NCI-H2196 (cell line): ENCODE measurements around the gene RAB31.
"Not testable (repeated sequence)": the region's sequence is repeated elsewhere in the genome, so short reads cannot be mapped to it uniquely, and the experiment has no call there.

ENCODE experiments used
- DNase-seq: peaks from one replicate; lab custom pipeline; 2025; ENCODE audit not compliant: unreplicated experiment; lab: John Stamatoyannopoulos, UW

Gene RAB31

DNA sequence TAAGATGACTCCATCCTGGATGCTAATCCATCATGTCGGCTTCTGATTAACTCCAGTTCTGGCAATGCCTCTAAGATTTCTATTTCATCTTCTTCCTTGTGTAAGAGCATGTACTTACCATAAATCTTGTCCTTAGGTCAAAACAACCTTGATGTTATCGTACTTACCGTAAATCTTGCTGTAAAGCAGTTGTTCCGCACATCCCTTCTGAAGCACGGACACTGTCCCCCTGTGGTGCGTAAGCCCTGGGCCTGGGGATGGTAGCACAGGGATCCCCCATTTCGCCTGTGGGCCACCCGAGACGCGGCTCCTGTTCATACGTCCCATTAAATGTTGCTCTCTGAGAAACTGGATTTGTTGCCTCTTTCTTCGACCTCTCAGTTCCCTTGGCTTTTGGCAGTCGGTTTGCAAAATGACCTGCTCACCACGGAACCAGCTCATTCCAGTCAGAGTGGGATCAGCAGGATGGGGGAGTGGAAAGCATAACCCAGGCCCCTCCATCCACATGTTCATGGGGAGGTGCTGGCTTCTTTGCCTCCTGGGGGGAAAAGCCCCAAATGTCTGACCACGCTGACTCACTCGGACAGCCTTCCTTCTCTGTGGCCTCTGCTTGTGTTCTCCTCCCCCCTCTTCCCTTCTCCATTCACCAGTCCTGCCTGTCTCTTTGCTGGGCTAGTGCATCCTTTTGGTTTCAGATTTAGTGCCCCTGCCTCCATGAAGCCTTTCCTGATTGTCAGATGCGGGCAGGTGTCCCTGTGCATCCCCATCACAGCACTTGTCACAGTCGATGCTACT is 49.9 kb downstream of the RAB31 start:
- no peak for DNase-seq

DNA sequence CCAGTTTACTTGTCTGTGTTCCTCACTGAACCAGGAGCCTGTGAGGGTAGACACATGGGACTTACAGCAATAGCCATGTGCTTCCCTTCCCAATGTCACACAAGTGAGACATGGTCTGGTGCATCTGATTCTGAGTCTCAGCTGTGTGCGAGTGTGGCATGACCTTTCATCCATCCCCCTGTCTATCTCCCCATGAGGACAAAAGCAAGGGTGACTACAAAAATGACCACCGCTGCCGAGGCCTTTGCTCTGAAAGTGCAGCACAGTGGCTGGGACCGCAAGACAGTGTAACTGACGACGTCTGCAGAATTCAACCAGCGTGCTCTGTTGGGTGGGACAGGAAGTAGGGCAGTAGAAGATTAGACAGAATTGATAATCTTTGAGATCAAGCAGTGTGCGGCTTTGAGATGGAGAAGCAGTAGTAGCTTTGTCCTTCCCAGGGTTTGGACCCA is 50.5 kb downstream of the RAB31 start:
- no peak for DNase-seq

DNA sequence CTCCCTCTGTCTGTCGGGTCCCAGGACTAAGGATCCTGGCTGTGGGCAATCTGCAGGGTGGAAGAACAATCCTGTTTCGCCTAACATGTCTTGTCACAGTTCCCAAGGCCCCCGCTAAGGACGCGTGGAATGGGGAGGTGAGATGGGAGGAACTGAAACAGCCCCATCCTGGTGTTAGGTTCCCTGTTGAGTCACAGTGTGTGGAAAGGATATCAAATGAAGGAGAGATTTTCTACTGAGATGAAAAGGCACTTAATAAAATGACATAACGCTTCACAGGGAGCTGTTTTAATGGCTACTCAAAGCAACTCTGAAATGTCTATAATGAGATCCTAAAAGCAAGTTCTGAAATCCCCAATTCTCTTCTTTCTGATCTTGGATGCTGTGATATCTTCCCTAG is 52.5 kb downstream of the RAB31 start:
- DNase-seq: no peak

DNA sequence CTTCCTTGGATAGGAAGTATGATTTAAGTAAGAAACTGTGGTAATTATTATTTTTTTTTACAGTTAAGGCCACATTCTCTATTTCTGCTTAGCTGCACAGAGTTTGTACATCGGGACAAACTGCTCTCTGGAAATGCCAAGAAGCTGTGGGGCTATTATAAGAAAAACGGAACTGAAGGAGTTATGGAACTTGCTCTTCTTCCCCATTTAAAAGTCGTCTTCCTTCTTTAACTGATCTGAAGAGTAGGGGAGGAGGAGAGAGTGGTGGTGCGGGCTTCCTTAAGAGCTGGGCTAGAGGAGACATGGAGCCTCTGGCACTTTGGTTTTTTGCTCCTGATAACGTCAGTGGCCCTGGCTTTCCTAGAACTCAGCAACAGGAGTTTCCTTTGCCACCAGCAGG is 54.4 kb downstream of the RAB31 start:
- no peak for DNase-seq

DNA sequence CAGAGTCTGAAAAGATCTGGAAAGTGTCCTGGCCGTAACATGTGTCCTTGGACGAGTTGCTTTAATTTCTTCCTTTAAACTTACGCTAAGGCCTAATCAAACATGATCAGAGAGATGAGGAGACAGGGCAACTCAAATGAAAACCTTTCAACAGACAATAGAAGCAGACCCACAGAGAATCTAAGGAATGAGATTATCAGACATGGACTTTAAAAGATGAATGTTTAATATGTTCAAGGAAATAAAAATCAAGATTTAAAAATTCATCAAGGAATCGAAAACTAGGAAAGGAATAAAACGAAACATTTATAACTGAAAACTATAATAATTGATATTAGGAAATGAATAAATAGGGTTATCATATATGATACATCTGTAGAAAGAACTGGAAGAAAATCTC is 55.1 kb downstream of the RAB31 start:
- DNase-seq: no peak

DNA sequence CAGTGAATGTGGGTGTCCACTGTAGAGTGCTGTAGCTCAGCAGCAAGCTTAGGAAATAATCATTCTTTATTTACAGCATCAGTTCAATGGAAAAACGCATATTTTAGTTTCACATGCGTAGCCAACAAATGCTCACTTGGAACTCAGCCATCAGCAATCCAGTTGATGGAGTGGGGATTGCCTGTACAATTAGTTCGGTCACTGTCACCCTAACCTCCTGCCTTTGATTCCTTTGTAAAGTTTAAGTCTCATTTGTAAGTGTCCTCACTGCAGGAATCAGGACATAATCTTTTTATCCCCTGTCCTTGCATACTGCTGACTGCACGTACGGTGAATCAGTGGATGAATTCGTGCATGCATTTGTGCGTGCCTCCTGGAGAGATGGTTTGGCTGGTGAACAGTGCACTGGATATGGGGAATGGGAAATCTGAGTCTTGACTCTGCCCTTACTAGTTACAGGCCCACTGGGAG is 55.9 kb downstream of the RAB31 start:
- no peak for DNase-seq

DNA sequence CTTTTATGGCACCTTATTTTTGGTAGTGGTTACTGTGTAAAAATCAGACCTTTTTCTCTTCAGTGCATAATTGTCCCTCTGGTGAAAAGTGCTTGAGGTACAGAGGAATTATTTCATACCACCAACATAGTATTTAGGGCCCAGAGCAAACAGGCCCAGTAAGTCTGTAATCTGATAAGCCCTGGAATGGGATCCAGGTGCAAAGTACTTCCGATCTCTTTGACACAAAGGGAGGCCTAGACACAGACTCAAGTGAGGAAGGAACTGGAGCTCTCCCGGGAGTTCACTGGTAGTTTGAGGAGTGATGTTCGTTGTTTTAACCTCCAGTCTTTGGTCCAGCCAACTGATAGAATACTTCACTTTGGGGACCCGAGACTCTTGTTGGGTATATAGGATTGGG is 57.4 kb downstream of the RAB31 start:
- DNase-seq: no peak

DNA sequence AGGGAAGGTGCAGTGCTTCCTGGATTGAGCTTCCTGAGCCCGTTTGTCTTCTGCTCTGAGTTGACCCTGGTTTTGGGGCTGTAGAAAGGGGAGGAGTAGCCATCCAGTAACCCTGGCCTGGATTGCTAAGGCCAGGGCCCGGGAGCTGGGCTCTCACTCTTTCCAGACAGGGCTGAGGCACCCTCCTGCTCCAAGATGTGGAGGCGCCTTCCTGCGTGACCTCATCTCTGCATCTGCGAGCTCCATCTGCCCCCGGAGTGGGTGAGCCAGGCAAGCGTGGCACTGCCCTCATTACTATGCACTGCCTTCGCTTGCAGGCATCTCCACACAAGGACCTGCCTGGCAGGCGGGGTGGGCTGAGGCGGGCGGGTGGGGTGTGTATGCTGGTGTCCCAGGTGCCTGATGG is 58.0 kb downstream of the RAB31 start:
- no peak for DNase-seq

DNA sequence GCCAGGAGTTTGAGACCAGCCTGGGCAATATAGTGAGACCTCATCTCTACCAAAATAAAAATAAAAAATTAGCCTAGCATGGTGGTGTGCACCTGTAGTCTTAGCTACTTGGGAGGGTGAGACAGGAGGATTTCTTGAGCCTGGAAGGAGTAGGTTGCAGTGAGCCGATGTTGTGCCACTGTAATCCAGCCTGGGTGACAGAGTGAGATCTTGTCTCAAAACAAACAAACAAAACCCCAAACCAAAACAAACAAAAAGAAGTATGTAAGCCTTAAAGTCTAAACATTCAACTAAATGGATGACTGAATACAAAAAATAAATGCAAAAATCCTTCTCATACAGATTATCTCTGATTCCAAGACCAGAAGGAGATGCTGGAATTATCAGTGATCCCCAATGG is 58.6 kb downstream of the RAB31 start:
- no peak for DNase-seq

DNA sequence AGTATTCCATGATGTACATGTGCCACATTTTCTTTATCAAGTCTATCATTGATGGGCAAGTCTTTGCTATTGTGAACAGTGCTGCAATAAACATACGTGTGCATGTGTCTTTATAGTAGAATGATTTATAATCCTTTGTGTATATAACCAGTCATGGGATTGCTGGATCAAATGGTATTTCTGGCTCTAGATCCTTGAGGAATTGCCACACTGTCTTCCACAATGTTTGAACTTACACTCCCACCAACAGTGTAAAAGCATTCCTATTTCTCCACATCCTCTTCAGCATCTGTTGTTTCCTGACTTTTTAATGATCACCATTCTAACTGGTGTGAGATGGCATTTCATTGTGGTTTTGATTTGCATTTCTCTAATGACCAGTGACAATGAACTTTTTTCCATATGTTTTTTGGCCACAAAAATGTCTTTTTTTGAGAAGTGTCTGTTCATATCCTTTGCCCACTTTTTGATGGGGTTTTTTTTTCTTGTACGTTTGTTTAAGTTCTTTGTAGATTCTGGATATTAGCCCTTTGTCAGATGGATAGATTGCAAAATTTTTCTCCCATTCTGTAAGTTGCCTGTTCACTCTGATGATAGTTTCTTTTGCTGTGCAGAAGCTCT is 60.1 kb downstream of the RAB31 start:
- DNase-seq: not testable (repeated sequence)

DNA sequence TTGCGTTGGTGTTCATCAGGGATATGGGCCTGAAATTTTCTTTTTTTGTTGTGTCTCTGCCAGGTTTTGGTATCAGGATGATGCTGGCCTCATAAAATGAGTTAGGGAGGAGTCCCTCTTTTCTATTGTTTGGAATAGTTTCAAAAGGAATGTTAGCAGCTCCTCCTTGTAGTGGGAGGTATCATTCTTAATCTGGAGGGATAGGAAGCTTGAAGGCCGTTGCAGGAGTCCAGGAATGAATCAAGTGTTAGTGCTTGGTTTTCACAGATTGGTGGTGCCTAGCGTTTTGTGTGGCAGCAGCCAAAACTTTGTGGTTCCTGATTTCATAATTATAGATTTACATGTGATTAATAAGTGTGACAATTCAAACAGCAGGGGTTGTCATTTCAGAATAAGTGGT is 62.0 kb downstream of the RAB31 start:
- not testable (repeated sequence) for DNase-seq

DNA sequence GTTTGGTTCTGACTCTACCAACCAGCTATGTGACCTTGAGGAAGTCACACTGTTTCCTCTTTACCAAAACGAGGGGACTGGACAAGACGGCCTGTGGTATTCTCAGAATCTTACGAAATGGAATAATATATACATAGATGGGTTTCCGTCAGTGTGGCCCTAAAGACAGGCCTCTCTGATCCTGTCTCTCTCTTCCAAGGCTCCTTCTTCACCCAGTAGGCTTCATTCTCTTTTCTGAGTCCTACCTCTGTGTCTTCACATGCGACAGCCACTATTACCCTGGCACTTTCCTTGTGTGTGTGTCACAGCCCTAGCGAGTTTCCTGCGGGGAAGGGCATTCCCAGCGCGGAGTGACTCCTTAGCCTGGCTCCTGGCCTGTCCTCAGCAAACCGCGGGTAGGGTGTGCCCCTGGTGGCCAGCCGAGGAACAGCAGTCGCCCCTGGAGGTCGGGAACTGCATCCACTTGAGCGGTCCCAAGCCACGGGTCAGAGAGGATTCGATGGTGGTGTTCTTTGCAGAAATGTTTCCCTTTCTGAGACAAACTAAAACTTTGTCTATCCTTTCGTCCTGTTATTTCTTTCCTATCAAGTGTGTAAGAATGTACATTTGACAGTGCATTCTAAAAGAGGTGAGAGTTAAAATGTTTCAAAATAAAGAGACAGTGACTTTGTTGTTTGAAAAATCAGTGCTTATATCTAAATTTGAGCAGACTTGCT is 63.3 kb downstream of the RAB31 start:
- DNase-seq: no peak

DNA sequence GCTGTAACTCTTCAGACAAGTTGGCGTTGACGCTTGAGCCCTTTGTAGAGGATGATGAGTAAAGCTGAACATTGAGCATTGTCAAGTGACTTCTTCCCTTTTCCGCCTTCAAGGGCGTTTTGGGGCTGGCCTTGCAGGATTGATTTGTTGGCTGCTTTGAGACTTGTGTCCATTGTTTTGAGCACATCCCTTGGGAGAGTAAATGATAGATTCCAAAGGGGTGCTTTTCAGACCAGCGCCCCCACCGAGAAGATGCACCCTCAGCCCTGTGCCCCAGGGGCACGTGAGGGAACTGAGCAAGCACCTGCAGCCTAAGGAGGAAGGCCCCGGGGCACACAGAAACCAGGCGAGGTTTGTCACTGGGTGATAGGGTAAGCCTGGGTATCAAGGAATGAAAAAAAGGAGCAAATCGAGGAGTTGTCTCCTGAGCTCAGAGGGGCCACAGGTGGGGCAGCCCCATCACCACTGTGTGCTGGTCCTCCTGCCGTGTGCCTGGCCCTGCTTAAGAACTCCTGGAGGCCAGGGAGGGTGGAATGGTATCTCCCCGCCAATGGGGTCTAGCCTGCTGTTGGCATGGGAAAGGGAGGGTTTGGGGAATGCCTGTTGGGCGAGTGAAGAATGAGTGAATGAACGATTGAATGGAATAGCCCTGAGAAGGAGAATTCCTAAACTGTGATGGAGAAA is 64.0 kb downstream of the RAB31 start:
- no peak for DNase-seq

DNA sequence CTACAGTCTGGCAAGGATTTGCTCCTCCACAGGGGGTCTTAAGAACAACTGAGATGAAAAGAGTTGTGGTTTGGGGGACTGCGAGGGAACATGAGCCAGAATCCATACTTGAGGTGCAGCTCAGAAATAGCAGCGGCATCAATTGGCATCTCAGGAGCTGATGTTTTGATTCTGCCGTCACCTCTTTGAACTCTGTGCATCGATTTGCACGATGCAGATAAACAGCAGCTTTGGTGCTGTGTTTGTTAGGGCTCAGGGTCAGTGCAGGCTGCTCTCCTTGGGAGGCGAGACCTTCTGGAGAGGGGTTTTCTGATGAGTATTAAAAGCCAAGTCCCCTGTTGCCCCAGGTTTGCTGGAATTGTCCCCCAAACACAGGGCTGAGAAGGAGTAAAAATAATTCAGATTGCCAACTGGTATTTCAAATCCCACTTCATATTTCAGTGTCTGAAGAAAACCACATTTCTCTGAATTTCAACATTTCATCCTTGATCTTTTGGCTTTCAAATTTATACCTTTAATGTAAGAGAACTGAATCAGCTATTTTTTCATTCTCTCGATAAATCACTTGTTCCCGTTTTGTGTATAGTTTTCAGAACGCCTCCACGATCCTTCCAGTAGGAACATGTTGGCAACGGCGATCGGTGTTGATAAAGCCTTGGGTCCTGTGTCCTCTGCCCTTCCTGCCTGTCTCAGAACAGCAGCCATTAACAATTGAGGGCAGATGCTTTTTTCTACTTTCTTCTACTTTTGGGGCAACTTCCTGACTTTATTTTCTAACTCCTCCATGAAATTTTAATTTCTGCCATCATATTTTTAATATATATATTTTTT is 65.0 kb downstream of the RAB31 start:
- DNase-seq: no peak

DNA sequence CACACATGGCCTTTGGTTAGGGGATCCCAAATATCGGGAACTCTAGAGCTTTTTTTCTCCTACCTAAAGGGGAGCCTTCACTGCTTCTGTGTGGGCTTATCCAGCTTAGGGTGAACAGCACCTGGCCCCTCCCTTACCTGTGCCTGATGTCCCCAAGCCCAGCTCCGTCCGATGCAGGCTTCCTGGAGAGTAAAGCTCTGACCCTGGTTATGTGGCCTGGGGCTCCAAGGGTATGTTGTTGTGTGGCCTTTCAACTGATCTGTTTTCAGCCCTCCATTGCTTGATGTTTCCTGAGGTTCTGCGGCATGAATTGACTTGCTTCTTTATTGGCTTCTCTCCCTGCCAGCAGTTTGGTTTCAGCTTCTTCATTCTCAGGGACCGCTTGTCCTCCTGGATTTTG is 66.0 kb downstream of the RAB31 start:
- no peak for DNase-seq

DNA sequence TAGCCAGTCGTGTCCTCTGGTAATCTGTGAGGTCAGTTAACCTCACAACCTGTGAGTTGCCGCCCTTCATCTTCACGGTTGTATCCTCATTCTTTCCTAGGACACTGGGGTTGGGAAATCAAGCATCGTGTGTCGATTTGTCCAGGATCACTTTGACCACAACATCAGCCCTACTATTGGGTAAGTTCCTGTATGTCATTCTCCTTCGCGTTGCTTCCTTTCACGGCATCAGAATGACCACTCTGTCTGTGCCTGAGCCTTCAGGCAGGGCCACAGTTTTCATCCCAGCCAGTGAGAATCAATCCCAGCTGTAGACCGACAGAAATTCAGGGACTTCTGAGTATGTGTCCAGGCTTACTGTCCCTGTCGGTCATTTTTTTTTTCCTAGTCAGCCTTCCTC is 67.1 kb downstream of the RAB31 start:
- no peak for DNase-seq

DNA sequence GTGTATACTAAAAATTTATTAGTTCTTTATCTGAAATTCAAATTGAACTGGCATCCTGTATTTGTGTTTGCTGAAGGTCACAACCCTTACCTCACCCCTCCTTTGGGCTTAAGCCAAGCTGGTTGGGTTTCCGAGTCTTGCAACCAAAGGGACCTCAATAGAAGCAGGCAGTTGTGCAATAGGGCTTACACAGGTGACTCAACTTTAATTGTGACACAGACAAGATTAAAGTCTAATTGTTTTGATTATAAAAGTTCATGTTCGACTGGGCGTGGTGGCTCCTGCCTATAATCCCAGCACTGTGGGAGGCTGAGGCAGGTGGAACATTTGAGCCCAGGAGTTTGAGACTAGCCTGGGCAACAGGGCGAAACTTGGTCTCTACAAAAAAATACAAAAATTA is 71.5 kb downstream of the RAB31 start:
- no peak for DNase-seq

DNA sequence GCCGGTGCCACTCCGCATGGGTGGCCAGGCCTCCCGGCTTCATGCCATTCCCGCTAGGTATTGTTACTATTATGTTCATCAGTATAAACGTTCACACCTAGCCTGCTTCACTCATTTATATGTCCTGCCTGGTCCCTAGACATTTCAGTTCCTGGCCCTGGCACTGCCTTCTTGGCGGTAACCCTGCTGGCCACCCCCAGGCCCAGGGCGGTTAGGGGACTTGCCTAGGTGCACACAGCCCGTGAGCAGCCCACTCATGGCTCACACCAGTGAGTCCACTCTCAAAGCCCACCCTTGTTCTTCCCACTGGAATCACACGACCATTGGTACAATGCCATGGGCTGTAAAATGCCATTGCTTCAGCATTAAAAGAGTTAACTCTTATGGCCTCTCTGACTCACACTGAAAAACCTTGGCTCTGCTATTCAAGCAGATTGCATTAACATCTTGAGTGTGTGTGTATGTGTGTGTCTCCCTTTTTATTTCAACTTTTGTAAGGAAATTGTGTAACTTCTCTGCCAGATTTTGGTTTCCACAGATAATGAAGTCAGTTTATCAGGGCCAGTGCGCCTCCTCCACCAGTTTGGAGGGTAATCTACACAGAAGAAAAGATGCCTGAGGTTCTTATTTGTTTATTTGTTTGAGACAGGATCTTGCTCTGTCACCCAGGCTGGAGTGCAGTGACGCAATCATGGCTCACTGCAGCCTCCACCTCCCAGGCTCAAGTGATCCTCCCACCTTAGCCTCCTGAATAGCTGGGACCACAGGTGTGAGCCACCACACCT is 74.2 kb downstream of the RAB31 start:
- no peak for DNase-seq

DNA sequence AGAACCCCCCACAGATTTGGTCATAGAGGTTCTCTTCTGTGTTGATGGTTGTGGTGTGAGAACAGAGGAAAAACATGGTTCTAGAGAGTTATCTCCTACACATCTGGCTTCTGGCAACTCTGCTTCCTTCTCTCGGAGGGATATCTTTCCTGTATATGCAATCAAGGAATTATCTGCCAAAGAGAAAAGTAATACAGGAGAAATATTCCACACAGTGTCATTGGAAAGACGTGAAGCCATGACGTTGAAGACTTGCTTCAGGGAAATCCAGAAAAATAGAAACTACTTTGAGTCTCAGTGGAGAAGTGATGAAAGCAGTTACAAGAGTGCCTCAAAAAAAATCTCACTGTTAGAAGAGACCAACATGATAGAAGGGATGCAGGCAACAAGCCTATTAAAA is 78.5 kb downstream of the RAB31 start:
- DNase-seq: no peak

DNA sequence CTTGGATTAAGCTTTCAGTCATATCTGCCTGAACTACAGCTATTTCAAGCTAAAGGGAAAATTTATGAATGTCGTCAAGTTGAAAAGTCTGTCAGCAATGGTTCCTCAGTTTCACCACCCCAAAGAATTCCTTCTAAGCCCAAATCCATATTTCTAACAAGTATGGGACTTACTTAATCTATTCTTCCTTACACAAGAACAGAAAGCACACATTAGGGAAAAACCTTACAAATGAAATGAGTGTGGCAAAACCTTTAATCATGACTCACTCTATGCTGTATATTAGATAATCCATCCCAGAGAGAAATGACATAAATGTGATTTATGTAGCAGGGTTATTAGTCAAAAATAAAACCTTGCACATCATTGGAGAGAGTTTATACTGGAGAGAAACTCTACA is 78.9 kb downstream of the RAB31 start:
- no peak for DNase-seq
